ENCODE results near the gene HDDC3.
A peak's percentile ranks its signal among the peaks of the same experiment; 100 is the strongest.
"Not testable (repeated sequence)": the region's sequence is repeated elsewhere in the genome, so short reads cannot be mapped to it uniquely, and the experiment has no call there.

HDDC3 gene

DNA sequence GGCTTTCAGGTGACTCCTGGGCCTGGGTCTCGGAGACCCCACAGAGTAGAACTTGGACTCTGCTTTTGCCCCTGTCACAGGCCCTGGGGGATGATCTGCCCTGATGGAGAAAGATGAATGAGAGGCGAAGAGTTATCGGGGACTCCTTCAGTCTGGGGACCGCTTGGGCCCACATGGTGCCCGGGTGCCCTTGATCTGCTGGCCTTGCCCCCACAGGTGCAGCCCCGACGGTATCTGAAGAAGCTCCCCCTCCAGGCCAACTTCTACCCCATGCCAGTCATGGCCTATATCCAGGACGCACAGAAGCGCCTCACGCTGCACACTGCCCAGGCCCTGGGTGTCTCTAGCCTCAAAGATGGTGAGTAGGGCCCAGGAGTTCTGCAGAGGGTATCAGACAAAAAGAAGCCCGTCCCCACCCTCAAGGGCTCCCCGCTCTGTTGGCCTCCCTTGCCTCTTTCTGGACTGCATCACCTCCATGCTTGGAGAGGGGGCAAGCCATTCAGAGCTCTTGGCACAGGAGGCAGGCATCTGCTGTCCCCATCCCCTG, 18.9 kb downstream of the HDDC3 start:
- Histone ChIP-seq H3K27ac (no peak overlapping the region), H3K4me3 (no peak overlapping the region)

DNA sequence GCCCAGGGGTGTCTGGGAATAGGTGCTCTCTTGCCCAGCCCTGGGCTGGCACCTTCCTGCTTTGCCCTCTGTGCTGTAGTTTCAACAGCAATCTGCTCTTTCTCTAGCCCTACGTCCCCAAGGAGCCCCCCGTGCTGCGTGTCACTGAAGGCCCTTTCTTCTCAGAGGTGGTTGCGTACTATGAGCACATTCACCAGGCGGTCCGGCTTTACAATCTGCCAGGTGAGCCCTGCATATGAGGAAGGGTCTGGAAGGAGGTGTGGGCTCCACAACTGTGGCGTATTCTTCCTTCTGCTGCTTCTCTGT, 19.6 kb downstream of the HDDC3 start:
- Histone ChIP-seq H3K27ac (no peak overlapping the region), H3K4me3 (no peak overlapping the region)

DNA sequence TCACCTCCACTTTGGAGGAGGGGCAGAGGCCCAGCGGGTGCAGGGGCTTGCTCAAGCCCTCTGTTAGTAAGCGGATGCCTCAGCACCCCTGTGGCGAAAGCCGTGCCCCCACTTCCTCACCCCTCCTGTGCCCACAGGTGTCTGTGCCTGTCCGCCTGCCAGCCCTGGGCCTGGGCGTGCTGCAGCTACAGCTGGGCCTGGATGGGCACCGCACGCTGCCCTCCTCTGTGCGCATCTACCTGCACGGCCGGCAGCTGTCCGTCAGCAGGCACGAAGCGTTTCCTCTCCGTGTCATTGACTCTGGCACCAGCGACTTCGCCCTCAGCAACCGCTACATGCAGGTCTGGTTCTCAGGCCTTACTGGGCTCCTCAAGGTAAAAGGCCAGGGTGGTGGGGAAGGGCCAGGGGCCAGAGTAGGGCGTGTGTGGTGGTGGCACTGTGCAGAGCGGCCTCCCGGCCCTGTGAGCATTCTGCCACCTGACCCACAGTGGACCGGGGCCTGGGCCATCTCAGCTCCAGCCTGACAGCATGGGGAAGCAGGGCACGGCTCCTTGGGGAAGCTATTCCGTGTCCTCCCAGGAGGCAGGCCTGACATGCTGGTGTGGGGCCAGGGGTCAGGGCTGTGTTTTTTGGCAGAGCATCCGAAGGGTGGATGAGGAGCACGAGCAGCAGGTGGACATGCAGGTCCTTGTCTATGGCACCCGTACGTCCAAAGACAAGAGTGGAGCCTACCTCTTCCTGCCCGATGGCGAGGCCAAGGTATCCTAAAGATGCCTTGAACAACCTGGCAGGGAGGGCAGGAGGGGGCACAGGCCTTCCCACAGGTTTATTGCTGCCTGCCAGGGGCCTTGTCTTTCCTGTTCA, 20.2 kb downstream of the HDDC3 start:
- H3K4me3 ChIP-seq: no peak overlapping the region
- no peak overlapping the region for H3K27ac ChIP-seq

DNA sequence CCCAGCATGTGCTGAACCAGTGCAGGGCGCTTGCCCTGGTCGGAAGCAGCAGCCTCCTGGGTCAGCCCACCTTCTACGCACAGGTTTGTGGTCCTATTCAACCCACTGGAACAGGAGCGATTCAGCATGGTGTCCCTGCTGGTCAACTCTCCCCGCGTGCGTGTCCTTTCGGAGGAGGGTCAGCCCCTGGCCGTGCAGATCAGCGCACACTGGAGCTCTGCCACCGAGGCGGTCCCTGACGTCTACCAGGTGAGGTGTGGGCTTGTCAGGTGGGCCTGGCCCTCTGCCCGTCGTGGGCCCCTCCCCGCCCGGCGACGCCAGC, 21.1 kb downstream of the HDDC3 start:
- no peak overlapping the region for H3K4me3 ChIP-seq

DNA sequence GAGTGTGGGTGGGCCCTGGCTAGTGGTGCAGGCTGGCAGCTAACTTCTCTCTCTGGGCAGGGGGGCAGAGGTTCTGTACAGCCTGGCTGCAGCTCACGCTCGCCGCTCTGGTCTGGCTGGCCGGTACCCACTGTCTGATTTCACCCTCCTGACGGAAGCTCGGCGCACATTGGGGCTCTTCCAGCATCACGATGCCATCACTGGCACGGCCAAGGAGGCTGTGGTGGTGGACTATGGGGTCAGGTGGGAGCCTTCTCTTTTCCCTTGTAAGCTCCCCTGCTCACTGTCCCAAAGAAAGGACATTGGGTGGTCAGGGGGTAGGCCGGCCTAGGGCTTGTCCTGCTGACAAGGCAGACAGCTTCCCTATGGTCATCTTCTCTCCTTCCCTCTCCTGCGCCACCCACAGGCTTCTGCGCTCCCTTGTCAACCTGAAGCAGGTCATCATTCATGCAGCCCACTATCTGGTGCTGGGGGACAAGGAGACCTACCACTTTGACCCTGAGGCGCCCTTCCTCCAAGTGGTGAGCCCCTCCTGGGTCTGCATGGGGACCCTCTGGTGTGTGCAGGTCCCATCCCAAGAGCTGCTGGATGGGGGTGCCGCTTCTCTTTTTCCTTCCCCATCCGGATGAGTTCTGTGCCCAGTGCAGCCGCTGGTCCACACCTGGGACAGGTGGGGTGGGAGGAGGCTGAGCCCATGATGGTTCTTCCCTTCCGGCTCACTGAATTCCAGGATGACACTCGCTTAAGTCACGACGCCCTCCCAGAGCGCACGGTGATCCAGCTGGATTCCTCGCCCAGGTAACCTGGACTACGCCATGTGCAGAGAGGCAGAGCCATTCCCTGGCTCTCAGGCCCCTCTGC, 21.7 kb downstream of the HDDC3 start:
- no peak overlapping the region for H3K27ac ChIP-seq
- H3K4me3 ChIP-seq: no peak overlapping the region

More for the DNA sequence above, 21.1 kb downstream of the HDDC3 start:
- no peak overlapping the region for H3K27ac ChIP-seq

DNA sequence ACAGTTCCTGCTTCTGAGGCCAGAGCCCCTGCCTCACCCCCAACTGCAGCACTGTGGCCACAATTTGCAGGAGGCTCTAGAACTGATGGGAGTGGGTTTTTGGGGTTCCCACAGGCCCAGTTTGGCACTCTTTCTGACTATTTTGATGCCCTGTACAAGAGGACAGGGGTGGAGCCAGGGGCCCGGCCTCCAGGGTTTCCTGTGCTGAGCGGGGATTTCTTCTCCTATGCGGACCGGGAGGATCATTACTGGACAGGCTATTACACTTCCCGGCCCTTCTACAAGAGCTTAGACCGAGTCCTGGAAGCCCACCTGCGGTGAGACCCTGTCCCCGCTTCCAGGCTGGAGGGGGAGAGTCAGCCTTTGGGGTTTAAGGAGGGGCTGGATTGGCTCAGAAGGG, 22.4 kb downstream of the HDDC3 start:
- Histone ChIP-seq H3K27ac (no peak overlapping the region), H3K4me3 (no peak overlapping the region)

DNA sequence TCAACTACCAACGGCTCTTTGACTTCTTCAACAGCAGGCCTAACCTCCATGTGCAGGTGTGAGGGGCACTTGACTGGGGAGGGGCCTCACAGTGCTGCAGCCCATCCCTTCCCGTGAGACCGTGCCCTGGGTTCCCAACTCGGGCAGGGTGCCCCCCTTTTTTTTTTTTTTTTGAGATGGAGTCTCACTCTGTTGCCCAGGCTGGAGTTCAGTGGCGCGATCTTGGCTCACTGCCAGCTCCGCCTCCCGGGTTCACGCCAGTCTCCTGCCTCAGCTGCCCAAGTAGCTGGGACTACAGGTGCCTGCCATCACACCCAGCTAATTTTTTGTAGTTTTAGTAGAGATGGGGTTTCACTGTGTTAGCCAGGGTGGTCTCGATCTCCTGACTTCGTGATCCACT, 22.9 kb downstream of the HDDC3 start:
- not testable (repeated sequence) for H3K27ac ChIP-seq

DNA sequence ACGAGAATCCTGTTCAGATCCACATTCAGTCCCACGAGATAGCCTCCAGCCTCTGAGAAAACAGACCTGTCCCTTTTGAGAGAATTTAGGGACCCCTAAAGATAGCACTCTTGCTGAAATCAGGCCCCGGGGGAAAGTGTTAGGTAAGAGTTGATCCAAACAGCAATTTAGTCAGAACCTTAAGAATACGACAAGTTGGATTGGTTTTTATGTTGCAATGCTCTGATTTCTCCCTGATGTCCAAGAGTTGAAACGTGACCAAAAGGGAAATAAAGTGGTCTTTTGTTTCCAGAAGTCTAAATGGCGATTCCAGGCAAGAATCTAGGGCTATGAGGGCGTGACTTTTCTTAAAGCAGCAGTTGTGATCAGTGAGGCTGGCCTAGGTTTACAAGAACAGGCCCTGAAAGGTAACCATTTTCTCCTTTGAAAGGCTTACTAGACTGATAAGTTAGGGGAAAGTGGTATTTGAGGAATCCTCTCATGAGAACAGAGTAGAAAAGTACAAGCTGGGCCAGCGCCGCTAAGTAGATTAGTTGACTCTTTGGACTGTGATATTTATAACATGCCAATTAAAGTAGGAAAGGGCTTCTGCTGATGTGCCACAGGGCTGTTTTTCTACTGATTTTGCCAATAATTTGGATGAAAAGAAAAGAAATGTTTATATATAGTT, 24.4 kb downstream of the HDDC3 start:
- H3K27ac ChIP-seq: peak overlapping the region in 2 of 21 experiments; percentile 5 to 24
- no peak overlapping the region for H3K4me3 ChIP-seq

More for the DNA sequence above, 22.9 kb downstream of the HDDC3 start:
- H3K4me3 ChIP-seq: not testable (repeated sequence)

DNA sequence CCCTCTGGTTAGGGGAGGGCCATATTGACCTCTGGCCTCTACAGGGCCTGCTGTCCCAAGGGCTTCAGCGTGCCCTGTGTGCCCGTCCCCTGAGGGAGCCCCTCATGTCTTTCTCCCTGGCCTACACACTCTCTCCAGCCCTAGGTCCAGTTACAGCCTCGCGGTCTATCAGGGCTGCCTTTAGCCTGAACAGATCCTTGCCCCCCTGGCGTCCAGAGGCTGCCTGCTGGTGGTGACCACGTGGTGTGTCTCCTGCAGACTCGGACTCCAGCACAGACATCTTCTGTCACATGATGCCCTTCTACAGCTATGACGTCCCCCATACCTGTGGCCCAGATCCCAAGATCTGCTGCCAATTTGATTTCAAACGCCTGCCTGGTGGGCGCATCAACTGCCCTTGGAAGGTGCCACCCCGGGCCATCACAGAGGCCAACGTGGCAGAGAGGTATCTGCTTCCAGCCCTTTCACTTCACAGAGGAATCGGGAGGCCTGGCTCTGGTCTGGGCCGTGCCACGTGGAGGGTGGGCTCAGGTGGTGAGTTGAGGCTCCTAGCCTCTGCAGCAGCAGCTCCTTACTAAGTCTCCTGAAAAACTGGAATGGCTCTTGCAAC, 25.2 kb downstream of the HDDC3 start:
- peak overlapping the region in 3 of 21 experiments; percentile 5 to 41 (median 36) for H3K27ac ChIP-seq

DNA sequence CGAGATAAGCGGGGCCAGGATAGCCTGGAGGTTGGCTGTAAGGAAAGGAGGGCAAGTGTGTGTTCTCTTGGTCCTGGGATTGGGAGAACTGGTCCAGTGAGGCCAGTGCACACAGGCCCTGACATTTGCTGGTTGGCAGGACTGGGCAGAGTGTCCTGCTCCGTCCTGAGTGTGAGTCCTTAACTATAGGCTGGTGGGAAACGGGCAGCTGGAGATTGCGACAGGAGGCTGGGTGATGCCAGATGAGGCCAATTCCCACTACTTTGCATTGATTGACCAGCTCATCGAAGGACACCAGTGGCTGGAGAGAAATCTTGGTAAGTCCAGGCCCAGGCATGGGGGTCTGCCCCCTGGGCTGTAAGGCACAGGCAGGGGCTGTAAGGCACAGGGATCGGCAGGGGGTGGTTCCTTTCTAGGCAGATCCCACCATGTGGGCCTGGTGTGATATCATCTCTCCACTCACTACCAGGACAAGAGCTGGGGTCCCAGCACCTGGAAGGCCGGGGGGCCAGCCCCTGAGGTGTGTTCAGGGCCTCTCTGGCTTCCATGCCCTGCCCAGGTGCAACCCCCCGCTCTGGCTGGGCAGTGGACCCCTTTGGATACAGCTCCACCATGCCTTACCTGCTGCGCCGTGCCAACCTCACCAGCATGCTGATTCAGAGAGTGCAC, 26.0 kb downstream of the HDDC3 start:
- no peak overlapping the region for H3K4me3 ChIP-seq
- peak overlapping the region in 1 of 21 experiments; percentile 36 for H3K27ac ChIP-seq

More for the DNA sequence above, 25.2 kb downstream of the HDDC3 start:
- no peak overlapping the region for H3K4me3 ChIP-seq

DNA sequence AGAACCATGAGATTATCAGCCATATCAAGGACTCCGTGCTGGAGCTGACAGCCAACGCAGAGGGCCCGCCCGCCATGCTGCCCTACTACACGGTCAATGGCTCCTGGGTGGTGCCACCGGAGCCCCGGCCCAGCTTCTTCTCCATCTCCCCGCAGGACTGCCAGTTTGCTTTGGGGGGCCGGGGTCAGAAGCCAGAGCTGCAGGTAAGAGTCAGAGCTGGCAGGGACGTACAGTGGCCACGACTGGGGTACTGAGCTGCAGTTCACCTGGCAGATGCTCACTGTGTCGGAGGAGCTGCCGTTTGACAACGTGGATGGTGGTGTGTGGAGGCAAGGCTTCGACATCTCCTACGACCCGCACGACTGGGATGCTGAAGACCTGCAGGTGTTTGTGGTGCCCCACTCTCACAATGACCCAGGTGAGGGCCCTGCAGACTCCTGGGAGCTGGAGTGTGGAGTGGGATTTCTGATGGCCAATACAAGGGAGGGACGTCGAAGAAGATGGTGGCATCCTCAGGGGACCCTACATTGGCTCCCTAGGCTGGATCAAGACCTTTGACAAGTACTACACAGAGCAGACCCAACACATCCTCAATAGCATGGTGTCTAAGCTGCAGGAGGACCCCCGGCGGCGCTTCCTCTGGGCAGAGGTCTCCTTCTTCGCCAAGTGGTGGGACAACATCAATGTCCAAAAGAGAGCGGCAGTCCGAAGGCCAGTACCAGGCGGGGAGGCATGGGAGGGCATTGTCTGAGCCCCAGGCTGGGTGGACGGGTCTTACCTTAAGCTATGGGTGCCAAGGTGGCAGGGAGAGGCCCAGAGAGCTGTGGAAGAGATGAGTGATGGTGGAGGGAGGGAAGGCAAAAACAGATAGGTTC, 26.8 kb downstream of the HDDC3 start:
- Histone ChIP-seq H3K4me3 (no peak overlapping the region), H3K27ac (no peak overlapping the region)

DNA sequence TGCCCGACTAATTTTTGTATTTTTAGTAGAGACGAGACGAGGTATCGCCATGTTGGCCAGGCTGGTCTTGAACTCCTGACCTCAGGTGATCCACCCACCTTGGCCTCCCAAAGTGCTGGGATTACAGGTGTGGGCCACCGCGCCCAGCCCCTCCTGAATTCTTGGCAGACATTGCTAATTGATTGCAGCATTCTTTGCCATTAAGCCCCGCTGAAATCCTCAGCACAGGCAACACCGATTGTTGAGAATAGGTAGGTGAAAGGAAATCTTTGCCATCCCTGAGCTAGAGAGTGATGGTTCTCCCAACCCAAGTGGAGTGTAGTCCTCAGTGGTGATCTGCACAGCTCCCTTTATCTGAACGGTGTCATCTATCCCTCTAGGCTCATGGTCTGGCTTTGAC, 27.6 kb downstream of the HDDC3 start:
- no peak overlapping the region for H3K4me3 ChIP-seq
- H3K27ac ChIP-seq: no peak overlapping the region

DNA sequence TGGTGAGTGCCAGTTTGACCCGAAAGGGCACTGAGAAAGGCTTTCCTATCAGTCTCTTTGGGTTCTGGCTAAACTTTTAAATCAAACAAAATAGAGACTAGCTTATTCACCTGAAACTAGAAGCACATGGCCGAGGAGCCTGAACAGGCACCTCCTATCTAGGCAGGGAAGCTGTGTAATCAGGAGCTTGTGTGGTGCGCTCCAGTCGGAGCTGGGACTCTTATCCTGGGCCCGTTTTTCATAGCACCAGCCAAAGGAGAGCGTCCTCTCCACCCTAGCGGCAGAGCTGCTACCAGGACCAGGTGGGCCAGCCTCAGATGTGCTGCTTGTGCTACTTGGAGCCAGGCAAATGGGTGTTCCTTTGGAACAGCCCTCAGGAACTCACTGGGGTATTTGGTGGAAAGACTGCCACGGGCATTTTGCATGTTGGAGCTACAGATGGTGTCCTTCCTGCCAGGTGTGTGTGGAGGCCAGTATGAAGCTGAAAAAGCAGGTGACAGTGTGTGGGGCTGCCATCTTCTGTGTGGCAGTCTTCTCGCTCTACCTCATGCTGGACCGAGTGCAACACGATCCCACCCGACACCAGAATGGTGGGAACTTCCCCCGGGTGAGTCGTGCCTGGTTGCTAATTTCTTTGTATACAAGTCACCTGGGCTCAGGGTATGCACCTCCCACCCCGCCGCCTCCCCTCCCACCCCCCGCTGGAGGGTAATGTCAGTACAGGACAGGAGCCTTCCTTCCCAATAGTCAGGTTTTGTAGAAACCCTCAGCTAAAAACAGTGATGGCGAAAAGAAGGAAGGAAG, 28.4 kb downstream of the HDDC3 start:
- Histone ChIP-seq H3K4me3 (peak overlapping the region; percentile 71 to 86 (median 78)), H3K27ac (peak overlapping the region in 17 of 21 experiments; percentile 75 to 96 (median 91))

DNA sequence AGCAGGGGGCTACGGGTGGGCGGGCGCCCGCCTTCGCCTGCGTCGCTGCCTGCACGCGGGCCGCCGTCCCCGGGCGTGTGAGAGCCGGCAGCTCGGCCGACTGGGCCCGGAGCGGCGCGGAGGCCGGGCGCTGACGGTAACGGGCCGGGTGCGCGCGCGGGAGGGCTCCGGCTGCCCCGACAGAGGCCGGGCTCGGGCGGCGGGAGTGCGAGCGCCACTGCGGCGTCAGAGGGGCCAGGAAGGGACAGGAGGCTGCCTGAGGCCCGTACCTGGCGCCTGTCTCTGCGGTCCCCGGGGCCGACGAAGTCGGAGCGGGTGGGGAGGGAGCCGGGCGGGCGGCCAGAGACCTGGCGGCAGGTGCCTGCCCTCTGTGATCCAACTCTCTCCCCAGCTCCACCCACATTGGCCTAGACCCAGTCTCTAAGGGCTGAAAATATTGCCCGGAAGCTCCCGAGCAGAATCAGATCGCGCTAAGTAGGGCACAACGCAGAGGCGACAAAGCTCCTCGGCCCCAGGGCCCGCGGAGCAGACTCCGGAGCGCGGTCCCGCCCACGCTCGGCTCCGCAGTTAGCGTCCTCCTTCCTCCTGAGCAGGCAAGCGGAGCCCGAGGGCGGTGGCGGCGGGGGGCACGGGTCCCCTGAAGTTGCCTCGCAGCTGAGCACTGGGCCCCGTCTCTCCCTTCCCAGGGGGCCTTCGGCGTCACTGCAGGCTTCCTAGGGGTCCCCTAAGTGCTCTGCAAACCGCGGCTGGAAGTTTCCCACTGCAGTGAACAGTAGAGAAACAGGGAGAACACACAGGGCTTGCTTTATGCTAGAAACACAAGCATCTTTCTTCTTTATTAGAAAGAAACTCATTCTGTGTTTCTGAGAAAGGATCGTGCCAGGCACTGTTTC, 29.3 kb downstream of the HDDC3 start, which contains the start of gene MAN2A2:
Gene MAN2A2, plus strand, starts transcription at position 463 of the 893 bp plus-strand sequence. CDS start 906 bp downstream, outside the sequence.
- H3K27ac ChIP-seq: peak within 1 kb of the TSS; percentile 52 to 96 (median 90)
- H3K4me3 ChIP-seq: peak within 1 kb of the TSS; percentile 71 to 86 (median 78)

DNA sequence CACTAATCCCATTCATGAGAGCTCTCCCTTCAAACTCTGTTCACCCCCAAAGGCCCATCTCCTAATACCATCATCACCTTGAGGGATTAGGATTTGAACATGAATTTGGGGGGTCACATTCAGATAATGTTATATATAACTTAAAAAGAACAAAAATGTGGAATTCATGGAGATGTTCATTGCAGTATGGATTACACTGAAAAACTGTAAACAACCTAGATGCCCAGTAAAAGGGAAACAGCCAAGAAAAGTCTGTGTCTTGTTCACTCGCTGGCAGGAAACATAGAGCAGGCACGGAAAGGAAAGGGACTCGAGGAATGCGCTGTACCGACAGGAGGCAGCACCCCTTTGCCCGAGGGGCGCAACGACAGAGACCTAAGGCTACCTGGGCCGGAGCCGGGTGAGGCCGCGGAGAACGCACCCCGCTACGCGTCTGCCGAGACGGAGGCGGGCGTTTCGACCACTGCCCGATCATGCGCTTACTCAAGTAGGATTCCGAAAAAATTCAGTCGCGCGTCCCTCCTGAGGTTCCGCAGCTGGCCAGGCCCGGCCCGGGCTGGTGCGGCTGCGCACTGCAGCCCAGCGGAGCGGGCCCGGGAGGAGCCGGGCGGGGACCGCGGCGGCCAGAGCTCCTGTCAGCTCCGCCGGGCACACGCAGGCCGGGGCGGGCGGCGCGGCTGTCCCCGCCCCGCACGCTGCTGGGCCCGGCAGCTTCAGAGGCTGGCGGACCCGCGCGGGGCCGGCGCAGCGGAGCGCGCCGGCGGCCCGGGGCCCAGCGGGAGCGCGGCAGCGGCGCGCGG, 30.1 kb downstream of the HDDC3 start:
- H3K4me3 ChIP-seq: peak overlapping the region; percentile 71 to 86 (median 78)

More for the DNA sequence above, 30.1 kb downstream of the HDDC3 start:
- H3K27ac ChIP-seq: peak overlapping the region; percentile 49 to 96 (median 87)

All from skin epidermis (tissue), 12 donors.